Measurements from ENCODE around the gene PLCL2.
A peak's percentile ranks its signal among the peaks of the same experiment; 100 is the strongest.

Gene PLCL2

GRCh38 chr3:17129556-17129955 lies 244.8 kb downstream of the PLCL2 start:
- no peak overlapping the region for H3K4me3 ChIP-seq (ENCODE audit: low read depth, low read length)
- TF ChIP-seq POLR2A (IDR thresholded peaks at IDR 0.05; ENCODE audit: extremely low read depth, insufficient read length), result no peak
- no peak for TF ChIP-seq MAX (IDR thresholded peaks at IDR 0.05; ENCODE audit: low read depth, low read length)
- TF ChIP-seq CTCF (IDR thresholded peaks at IDR 0.05; ENCODE audit: low read depth, low read length), result no peak
- TF ChIP-seq MYC (IDR thresholded peaks at IDR 0.05; ENCODE audit: low read depth, low read length), result no peak
- DNase-seq (ENCODE audit: low read depth), result no peak

- DNase-seq (ENCODE audit: low read depth), result no peak
- H3K4me3 ChIP-seq (ENCODE audit: low read depth, low read length), result no peak overlapping the region
- TF ChIP-seq CTCF (IDR thresholded peaks at IDR 0.05; ENCODE audit: low read depth, low read length), result no peak
- no peak for TF ChIP-seq MYC (IDR thresholded peaks at IDR 0.05; ENCODE audit: low read depth, low read length)
- TF ChIP-seq POLR2A (IDR thresholded peaks at IDR 0.05; ENCODE audit: extremely low read depth, insufficient read length), result no peak
- TF ChIP-seq MAX (IDR thresholded peaks at IDR 0.05; ENCODE audit: low read depth, low read length), result no peak
These were observed 246.2 kb downstream of the PLCL2 start for GRCh38 chr3:17130956-17131355.

GRCh38 chr3:17132286-17133115 lies 247.7 kb downstream of the PLCL2 start:
- DNase-seq (ENCODE audit: low read depth), result peak; percentile 8
- TF ChIP-seq MYC (IDR thresholded peaks at IDR 0.05; ENCODE audit: low read depth, low read length) (no peak), POLR2A (IDR thresholded peaks at IDR 0.05; ENCODE audit: extremely low read depth, insufficient read length) (no peak), CTCF (IDR thresholded peaks at IDR 0.05; ENCODE audit: low read depth, low read length) (no peak)
- H3K4me3 ChIP-seq (ENCODE audit: low read depth, low read length), result no peak overlapping the region

GRCh38 chr3:17133632-17134545 lies 249.1 kb downstream of the PLCL2 start:
- TF ChIP-seq CTCF (IDR thresholded peaks at IDR 0.05; ENCODE audit: low read depth, low read length), result no peak
- TF ChIP-seq POLR2A (IDR thresholded peaks at IDR 0.05; ENCODE audit: extremely low read depth, insufficient read length), result no peak
- TF ChIP-seq MYC (IDR thresholded peaks at IDR 0.05; ENCODE audit: low read depth, low read length), result no peak
- no peak for TF ChIP-seq MAX (IDR thresholded peaks at IDR 0.05; ENCODE audit: low read depth, low read length)
- no peak for DNase-seq (ENCODE audit: low read depth)
- no peak overlapping the region for H3K4me3 ChIP-seq (ENCODE audit: low read depth, low read length)

- DNase-seq (ENCODE audit: low read depth), result no peak
- no peak overlapping the region for H3K4me3 ChIP-seq (ENCODE audit: low read depth, low read length)
- no peak for TF ChIP-seq MAX (IDR thresholded peaks at IDR 0.05; ENCODE audit: low read depth, low read length)
- no peak for TF ChIP-seq MYC (IDR thresholded peaks at IDR 0.05; ENCODE audit: low read depth, low read length)
- TF ChIP-seq POLR2A (IDR thresholded peaks at IDR 0.05; ENCODE audit: extremely low read depth, insufficient read length), result no peak
- TF ChIP-seq CTCF (IDR thresholded peaks at IDR 0.05; ENCODE audit: low read depth, low read length), result no peak
These were observed 250.9 kb downstream of the PLCL2 start for GRCh38 chr3:17135696-17136095.

Data from NB4 (cell line).